NCI-H146 treated with DMSO at 0.1 percent for 48 hours (cell line): ENCODE measurements around the gene PRDM15.

ENCODE experiments used
- DNase-seq: peaks from one replicate; lab custom pipeline; 2025; ENCODE audit not compliant: unreplicated experiment; lab: John Stamatoyannopoulos, UW

The PRDM15 gene

DNA sequence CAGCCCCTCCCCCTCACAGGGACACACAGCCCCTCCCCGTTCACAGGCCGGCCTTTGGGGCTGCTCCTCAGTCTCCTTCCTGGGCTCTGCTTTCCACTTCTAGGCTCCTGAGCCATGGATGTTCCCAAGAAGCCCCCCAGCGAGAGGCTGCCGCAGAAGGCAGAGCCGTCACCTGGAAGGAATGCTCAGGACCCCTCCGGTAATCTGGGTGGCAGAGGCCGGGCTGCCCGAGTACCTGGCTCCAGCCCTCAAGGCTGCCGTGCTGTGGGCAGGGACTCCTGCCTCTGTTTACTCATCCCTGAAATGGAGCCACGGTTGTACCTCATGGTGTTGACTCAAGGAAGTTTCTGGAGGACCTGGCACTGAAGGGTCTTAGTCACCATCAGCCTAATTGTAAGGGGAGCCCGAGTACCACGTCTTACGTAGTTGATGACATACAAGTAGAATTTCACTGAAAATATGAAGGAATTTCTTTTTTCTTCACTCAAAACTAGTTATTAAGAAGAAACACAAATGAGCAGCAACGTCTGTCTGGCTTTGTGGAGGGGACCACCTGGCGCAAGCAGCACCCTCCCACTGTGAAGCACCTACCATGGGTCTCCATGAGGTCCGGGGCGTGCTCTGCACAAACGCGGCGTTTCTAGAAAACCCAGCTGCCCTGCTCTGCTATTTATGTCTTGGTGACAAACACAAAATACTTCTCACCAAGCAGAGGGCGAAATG is 33.7 kb downstream of the PRDM15 start:
- no peak for DNase-seq

GRCh38 chr21:41843584-41843983 is 35.6 kb downstream of the PRDM15 start:
- no peak for DNase-seq

DNA sequence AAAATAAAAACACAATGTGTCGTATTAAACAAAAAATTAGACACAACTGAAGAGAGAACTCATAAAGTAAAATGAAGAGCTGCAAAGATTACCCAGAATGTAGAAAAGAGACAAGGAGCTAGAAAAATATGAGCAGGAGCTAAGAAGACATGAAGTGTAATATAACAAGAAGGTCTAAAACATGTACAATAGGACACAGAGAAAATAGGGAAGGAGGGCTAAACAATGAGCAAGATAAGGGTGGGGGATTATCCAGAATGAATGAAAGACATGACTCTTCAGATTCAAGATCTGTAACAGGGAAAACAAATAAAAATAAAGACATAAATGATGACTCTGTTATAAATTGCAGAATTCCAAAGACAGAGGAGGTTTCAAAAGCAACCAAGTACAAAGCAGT is 38.3 kb downstream of the PRDM15 start:
- DNase-seq: no peak

- DNase-seq: no peak
Observed at GRCh38 chr21:41839387-41840000, 39.6 kb downstream of the PRDM15 start.

- DNase-seq: no peak
Observed at GRCh38 chr21:41837756-41838297, 41.3 kb downstream of the PRDM15 start.

GRCh38 chr21:41836166-41837015 is 42.8 kb downstream of the PRDM15 start:
- no peak for DNase-seq

- no peak for DNase-seq
Observed at GRCh38 chr21:41835711-41836154, 43.4 kb downstream of the PRDM15 start.

- DNase-seq: no peak
Observed at GRCh38 chr21:41834926-41835663, 44.0 kb downstream of the PRDM15 start.

- no peak for DNase-seq
Observed at GRCh38 chr21:41834252-41834925, 44.8 kb downstream of the PRDM15 start.

DNA sequence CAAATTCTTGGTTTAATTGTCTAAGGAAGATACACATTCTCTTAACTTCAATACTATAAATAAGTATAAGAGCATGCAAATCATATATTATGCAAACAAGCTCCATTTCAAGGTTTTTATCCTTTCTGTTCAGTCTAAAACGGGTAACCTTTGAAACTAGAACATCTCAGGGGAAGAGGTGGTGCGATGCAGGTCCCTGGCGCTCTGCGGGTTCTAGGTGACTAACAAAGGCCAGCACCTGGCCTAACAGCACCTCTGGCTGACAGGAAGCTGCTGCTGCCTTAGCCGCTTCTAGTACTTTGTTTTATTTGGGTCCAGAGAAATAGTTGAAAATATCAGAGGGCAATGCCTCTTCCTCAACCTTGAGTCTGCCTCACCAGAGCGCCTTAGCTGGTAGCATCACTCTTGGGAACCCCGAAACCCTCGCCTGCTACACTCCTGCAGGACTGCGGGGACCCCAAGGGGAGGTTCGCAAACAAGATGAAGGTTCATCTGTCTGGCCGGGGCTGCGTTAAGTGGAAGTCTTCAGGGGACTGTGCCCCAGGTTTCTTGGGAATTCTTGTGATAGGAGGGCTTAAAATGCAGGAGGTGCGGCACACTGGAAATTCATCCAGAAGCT is 45.5 kb downstream of the PRDM15 start:
- DNase-seq: no peak

GRCh38 chr21:41832596-41833496 is 46.3 kb downstream of the PRDM15 start:
- DNase-seq: no peak

DNA sequence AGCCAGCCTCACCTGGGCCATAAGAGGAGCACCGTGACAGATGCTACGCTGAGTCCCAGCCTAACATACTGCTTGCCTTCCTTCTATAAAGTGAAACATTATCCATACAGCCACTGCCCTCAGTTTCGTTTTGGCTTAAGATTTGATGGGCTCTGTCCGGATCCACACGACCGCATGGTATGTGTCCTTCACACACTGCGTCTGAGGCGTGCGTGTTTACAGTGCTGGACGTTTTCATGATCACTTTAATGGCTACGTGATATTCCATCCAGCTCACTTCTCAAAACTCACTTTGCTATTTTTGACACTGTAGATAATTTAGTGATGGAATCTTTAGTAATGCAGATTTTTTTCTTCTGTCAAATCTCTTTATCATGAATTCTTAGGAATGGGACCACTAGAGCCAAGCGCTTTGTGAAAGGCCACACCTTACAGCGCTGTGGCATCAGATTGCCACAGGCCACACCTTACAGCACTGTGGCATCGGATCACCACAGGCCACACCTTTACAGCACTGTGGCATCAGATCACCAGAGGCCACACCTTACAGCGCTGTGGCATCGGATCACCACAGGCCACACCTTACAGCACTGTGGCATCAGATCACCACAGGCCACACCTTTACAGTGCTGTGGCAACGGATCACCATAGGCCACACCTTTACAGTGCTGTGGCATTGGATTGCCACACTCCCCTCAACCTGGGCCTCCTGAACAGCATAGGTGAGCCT is 47.1 kb downstream of the PRDM15 start:
- no peak for DNase-seq

GRCh38 chr21:41831453-41831831 is 47.7 kb downstream of the PRDM15 start:
- no peak for DNase-seq

- no peak for DNase-seq
Observed at GRCh38 chr21:41830764-41831452, 48.2 kb downstream of the PRDM15 start.

DNA sequence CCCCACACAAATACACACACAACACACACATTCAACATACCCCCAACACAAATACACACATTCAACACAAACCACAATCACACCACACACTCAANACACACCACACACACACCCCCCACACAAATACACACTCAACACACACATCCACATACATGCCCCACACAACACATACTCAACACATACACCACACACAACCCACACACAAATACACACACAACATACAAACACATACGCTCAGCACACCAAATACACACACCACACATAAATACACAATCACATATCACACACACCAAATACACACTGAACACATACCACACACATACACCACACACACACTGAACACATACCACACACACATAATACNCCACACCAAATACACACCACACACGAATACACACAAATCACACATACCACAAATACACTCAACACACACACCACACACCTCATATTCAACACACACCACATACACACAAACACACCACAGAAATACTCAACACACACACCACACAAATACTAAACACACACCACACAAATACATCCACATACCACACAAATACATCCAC is 48.9 kb downstream of the PRDM15 start:
- no peak for DNase-seq

DNA sequence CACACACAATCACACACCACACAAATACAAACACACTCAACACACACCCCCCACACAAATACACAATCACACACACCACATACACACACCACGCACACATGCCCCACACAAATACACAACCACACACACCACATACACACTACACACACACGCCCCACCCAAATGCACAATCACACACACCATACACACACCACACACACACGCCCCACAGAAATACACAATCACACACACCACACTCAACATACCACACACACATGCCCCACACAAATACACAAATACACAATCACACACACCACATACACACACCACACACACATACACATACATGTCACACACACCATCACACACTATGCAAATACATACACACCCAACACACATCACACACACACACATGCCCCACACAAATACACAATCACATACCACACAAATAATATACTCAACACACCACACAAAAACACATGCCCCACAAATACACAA is 50.2 kb downstream of the PRDM15 start:
- no peak for DNase-seq
